HG03060 (cell line): ENCODE results near the gene PRRC2A.

ENCODE experiments used
- ATAC-seq: cut with Tn5 transposase; IDR thresholded peaks from one replicate; pipeline ENCODE4 v1.9.1; 2021; ENCODE audit warnings: low read depth, moderate number of reproducible peaks; ENCODE audit not compliant: unreplicated experiment

PRRC2A gene

GRCh38 chr6:31643818-31644454, 23.4 kb downstream of the PRRC2A start:
- no peak for ATAC-seq

- no peak for ATAC-seq
Observed at GRCh38 chr6:31645325-31645724, 24.8 kb downstream of the PRRC2A start.

- peak; percentile 17 for ATAC-seq
Observed at GRCh38 chr6:31651602-31652191, 31.2 kb downstream of the PRRC2A start.

- peak; percentile 37 for ATAC-seq
Observed at GRCh38 chr6:31652925-31653724, 32.6 kb downstream of the PRRC2A start.

- ATAC-seq = no peak
Observed at GRCh38 chr6:31654574-31655348, 34.2 kb downstream of the PRRC2A start.

GRCh38 chr6:31655349-31656237, 35.1 kb downstream of the PRRC2A start, which contains the start of gene APOM:
Gene APOM, plus strand, starts transcription at chr6:31655894. Its CDS starts 73 bp downstream, at chr6:31655967.
- ATAC-seq = no peak

- ATAC-seq = no peak
Observed at GRCh38 chr6:31657406-31658157, 37.1 kb downstream of the PRRC2A start.

- ATAC-seq = no peak
Observed at GRCh38 chr6:31658158-31658688, 37.7 kb downstream of the PRRC2A start.

- no peak for ATAC-seq
Observed at GRCh38 chr6:31658983-31659648, 38.6 kb downstream of the PRRC2A start.

GRCh38 chr6:31659649-31660380, 39.3 kb downstream of the PRRC2A start:
- ATAC-seq = no peak

GRCh38 chr6:31660381-31661261, 40.1 kb downstream of the PRRC2A start, which contains the start of gene C6orf47:
Gene C6orf47, minus strand, starts transcription at chr6:31660778. Its CDS starts 831 bp downstream, at chr6:31659947.
- no peak for ATAC-seq

- no peak for ATAC-seq
Observed at GRCh38 chr6:31661262-31662123, 41.0 kb downstream of the PRRC2A start.

- no peak for ATAC-seq
Observed at GRCh38 chr6:31662124-31662723, 41.7 kb downstream of the PRRC2A start.

GRCh38 chr6:31663126-31663960, 42.8 kb downstream of the PRRC2A start:
- ATAC-seq = no peak
